ENCODE data around the gene PINLYP. TPM values are rescaled to one million over a fixed set of nuclear protein-coding genes. Genes with fewer than 3 reads are reported as not detected.

Gene PINLYP
- polyA plus RNA-seq, 2 of the 4 experiments (the other 2 are of a cell fraction) = 0.27 TPM; not detected in 1

DNA sequence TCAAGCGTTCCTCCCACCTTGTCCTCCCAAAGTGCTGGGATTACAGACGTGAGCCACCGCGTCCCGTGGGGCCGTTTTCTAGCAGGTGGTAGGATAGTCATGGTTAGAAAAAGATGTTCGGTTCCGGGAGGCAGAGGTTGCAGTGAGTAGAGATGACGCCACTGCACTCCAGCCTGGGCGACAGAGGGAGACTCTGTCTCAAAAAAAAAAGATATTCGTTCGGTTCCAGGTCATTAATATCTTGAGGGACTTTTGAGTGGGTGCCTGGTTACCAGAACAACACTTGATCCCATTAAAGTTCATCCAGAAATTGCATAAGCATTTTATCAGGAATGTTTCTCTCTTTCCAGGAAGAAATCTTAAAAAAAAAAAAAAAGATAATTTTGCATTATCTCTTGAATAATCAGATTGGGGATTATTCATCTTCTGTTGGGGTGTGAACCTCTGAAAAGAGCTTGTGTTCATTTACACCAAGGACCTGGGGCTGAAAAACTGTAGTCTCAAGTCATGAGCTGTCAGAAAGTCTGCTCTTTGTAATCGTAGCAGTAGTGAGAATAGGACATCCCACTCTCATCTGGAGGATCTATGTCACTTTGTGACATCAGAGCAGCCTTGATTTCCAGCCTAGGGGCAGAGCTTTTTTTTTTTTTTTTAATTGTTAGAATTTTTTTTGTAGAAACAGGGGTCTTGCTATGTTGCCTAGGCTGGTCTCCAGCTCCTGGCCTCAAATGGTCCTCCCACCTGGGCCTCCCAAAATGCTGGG is 47.6 kb upstream of the PINLYP start:
- peak overlapping the region; percentile 80 for H3K4me2 ChIP-seq
- FAIRE-seq (no peak), ATAC-seq (no peak), DNase-seq (ENCODE audit: low read depth in 1 of 2, low spot score in 1 of 2) (no peak)
- H3K9me3 ChIP-seq = no peaks in the 10 kb centered on the region
- POLR2A ChIA-PET = interaction anchor here (0.6 kb wide), 1 partner anchor 33 kb away, joined by 3 read pairs; no protein-coding TSS in a partner anchor
- peak overlapping the region in 1 of 2 experiments; percentile 90; a peak in 2 of 6 replicates for H3K27ac ChIP-seq
- H3K4me1 ChIP-seq = peaks cover 37% of the 10 kb centered on the region
- no peak overlapping the region; the same call in 2 of the 3 replicates for H3K4me3 ChIP-seq
- CTCF ChIA-PET = interaction anchor here (0.6 to 9.8 kb wide), 9 partner anchors 9 to 735 kb away, joined by 3 to 85 read pairs (median 4); no protein-coding TSS in a partner anchor
- no peak for TF ChIP-seq KDM1A (IDR thresholded peaks at IDR 0.05; ENCODE audit: low read depth)
- TF ChIP-seq JUN (IDR thresholded peaks at IDR 0.05) = no peak
- no peak for TF ChIP-seq JUNB (IDR thresholded peaks at IDR 0.05)
- TF ChIP-seq ZFP36 (IDR thresholded peaks at IDR 0.05; ENCODE audit: borderline replicate concordance, partially characterized antibody) = no peak
- TF ChIP-seq CHD2 (IDR thresholded peaks at IDR 0.05; ENCODE audit: low read length, partially characterized antibody) = no peak
- TF ChIP-seq RNF2 (IDR thresholded peaks at IDR 0.05; ENCODE audit: borderline replicate concordance, low read depth) = no peak
- TF ChIP-seq KDM5A (IDR thresholded peaks at IDR 0.05) = no peak
- TF ChIP-seq, protein P1, sequence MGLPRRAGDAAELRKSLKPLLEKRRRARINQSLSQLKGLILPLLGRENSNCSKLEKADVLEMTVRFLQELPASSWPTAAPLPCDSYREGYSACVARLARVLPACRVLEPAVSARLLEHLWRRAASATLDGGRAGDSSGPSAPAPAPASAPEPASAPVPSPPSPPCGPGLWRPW (IDR thresholded peaks at IDR 0.05) = no peak
- TF ChIP-seq ZC3H11A (IDR thresholded peaks at IDR 0.05) = no peak
- TF ChIP-seq CBX2 (IDR thresholded peaks at IDR 0.05; ENCODE audit: borderline replicate concordance, low read depth) = no peak
- no peak for TF ChIP-seq RFX5 (IDR thresholded peaks at IDR 0.05)
- 55% methylated on average over 13 of the region's 13 CpGs for WGBS (ENCODE audit: missing lambda C conversion rate)

DNA sequence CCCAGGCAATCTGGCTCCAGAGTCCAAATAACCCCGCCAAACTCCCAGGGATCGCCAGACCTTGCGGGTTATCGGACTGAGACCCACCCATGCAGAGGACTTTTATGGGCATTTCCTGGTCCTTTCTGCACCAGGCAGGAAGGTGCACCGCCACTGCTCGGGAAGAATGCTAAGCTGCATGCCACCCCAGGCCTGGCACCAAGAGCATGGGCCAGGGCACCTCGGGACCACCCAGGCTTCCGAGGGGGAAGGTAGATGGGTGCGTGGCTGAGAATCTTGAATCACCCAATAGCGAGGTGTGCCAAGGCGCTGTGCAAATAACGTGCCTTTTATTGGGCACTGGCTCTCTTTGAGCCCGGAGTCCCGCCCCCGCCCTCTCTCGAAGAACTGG is 43.0 kb upstream of the PINLYP start:
- WGBS (ENCODE audit: missing lambda C conversion rate) = 18% methylated on average over 16 of the region's 16 CpGs

More for the DNA sequence above, 43.0 kb upstream of the PINLYP start:
- POLR2A ChIA-PET = interaction anchor here (0.6 to 2.6 kb wide), 17 partner anchors 11 to 841 kb away, joined by 3 to 21 read pairs (median 5); partner anchors contain the start of genes IRGQ, PHLDB3, PINLYP and SMG9
- DNase-seq (ENCODE audit: low read depth in 1 of 2, low spot score in 1 of 2) (peak in 1 of 2 experiments; percentile 79), ATAC-seq (peak; percentile 45 to 51), FAIRE-seq (no peak)
- Histone ChIP-seq H3K4me1 (peaks cover 19% of the 10 kb centered on the region), H3K27ac (peak overlapping the region; percentile 90 to 93), H3K4me2 (peak overlapping the region; percentile 91), H3K4me3 (peak overlapping the region; percentile 57), H3K9me3 (no peaks in the 10 kb centered on the region)
- peak; percentile 20; the same call in 1 of the 2 replicates for TF ChIP-seq MYC (IDR thresholded peaks at IDR 0.05; ENCODE audit: borderline replicate concordance, low read length)
- TF ChIP-seq, protein P2, sequence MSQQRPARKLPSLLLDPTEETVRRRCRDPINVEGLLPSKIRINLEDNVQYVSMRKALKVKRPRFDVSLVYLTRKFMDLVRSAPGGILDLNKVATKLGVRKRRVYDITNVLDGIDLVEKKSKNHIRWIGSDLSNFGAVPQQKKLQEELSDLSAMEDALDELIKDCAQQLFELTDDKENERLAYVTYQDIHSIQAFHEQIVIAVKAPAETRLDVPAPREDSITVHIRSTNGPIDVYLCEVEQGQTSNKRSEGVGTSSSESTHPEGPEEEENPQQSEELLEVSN (IDR thresholded peaks at IDR 0.05; ENCODE audit: borderline replicate concordance, low read depth) = no peak
- no peak for TF ChIP-seq CBX8 (IDR thresholded peaks at IDR 0.05)
- no peak for TF ChIP-seq FOXS1 (CRISPR knock-in tag; IDR thresholded peaks at IDR 0.05)
- TF ChIP-seq, protein P3, sequence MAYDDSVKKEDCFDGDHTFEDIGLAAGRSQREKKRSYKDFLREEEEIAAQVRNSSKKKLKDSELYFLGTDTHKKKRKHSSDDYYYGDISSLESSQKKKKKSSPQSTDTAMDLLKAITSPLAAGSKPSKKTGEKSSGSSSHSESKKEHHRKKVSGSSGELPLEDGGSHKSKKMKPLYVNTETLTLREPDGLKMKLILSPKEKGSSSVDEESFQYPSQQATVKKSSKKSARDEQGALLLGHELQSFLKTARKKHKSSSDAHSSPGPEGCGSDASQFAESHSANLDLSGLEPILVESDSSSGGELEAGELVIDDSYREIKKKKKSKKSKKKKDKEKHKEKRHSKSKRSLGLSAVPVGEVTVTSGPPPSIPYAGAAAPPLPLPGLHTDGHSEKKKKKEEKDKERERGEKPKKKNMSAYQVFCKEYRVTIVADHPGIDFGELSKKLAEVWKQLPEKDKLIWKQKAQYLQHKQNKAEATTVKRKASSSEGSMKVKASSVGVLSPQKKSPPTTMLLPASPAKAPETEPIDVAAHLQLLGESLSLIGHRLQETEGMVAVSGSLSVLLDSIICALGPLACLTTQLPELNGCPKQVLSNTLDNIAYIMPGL (CRISPR knock-in tag; IDR thresholded peaks at IDR 0.05; ENCODE audit: borderline replicate concordance) = no peak
- TF ChIP-seq HOXB13 (CRISPR knock-in tag; IDR thresholded peaks at IDR 0.05; ENCODE audit: low read depth) = 0 out of 2 replicates have a peak, but pooled peaks have one; percentile 53
- no peak for TF ChIP-seq HOXB5 (CRISPR knock-in tag; IDR thresholded peaks at IDR 0.05)
- TF ChIP-seq EHF (CRISPR knock-in tag; IDR thresholded peaks at IDR 0.05) = 0 out of 2 replicates have a peak, but pooled peaks have one; percentile 11
- no peak for TF ChIP-seq ZC3H11A (IDR thresholded peaks at IDR 0.05)
- TF ChIP-seq, protein P4, sequence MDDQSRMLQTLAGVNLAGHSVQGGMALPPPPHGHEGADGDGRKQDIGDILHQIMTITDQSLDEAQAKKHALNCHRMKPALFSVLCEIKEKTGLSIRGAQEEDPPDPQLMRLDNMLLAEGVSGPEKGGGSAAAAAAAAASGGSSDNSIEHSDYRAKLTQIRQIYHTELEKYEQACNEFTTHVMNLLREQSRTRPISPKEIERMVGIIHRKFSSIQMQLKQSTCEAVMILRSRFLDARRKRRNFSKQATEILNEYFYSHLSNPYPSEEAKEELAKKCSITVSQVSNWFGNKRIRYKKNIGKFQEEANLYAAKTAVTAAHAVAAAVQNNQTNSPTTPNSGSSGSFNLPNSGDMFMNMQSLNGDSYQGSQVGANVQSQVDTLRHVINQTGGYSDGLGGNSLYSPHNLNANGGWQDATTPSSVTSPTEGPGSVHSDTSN (IDR thresholded peaks at IDR 0.05) = no peak
- TF ChIP-seq POLR2A (IDR thresholded peaks at IDR 0.05; ENCODE audit: low read length) = peak; percentile 39
- TF ChIP-seq KDM5A (IDR thresholded peaks at IDR 0.05) = no peak
- TF ChIP-seq ZFP36 (IDR thresholded peaks at IDR 0.05; ENCODE audit: borderline replicate concordance, partially characterized antibody) = no peak
- TF ChIP-seq ZNF302 (CRISPR knock-in tag; IDR thresholded peaks at IDR 0.05) = no peak
- CTCF ChIA-PET = interaction anchor here (0.5 to 15.3 kb wide), 16 partner anchors 9 to 1076 kb away, joined by 3 to 167 read pairs (median 4); partner anchors contain the start of genes IRGQ, PHLDB3 and ZNF576

Data from A549 (cell line).